Activated naive CD8-positive, alpha-beta T cell treated with anti-CD3 and anti-CD28 coated beads, Interleukin-2, amount 50 U/mL, for 24 hours (primary cell): ENCODE measurements around the gene NMRAL1.

ENCODE experiments used
- ATAC-seq: fragments of 150-1000 bp; cut with Tn5 transposase; one replicate; pipeline ENCODE4 v1.10.0; 2021
- DNase-seq: peaks from one replicate; pipeline ENCODE4 v3.0.0; 2021
- H3K27ac Mint-ChIP-seq: one replicate; pipeline ENCODE4 v1.8.0; 2021; ENCODE audit warnings: mild to moderate bottlenecking, mixed read lengths
- H3K27me3 Mint-ChIP-seq: one replicate; pipeline ENCODE4 v1.8.0; 2021; ENCODE audit warnings: mixed read lengths
- H3K36me3 Mint-ChIP-seq: one replicate; pipeline ENCODE4 v1.8.0; 2021; ENCODE audit warnings: low read depth, mixed read lengths
- H3K4me1 Mint-ChIP-seq: one replicate; pipeline ENCODE4 v1.8.0; 2021; ENCODE audit warnings: mixed read lengths
- H3K4me3 Mint-ChIP-seq: one replicate; pipeline ENCODE4 v1.8.0; 2021; ENCODE audit warnings: mild to moderate bottlenecking, moderate library complexity, mixed read lengths
- H3K9me3 Mint-ChIP-seq: one replicate; pipeline ENCODE4 v1.8.0; 2021; ENCODE audit warnings: mixed read lengths

The NMRAL1 gene

GRCh38 chr16:4474192-4474961 is at the start of gene NMRAL1:
Gene NMRAL1 (minus strand): TSS chr16:4474625. CDS start chr16:4474132, 493 bp downstream.
- ATAC-seq (peak; percentile 63), DNase-seq (peak; percentile 93)
- Mint-ChIP-seq H3K9me3 (no peaks in the 10 kb centered on the region), H3K36me3 (peaks cover 14% of the 10 kb centered on the region), H3K27ac (peak within 1 kb of the TSS; percentile 93), H3K4me3 (peak within 1 kb of the TSS; percentile 87), H3K4me1 (peaks cover 42% of the 10 kb centered on the region), H3K27me3 (no peaks in the 10 kb centered on the region)

DNA sequence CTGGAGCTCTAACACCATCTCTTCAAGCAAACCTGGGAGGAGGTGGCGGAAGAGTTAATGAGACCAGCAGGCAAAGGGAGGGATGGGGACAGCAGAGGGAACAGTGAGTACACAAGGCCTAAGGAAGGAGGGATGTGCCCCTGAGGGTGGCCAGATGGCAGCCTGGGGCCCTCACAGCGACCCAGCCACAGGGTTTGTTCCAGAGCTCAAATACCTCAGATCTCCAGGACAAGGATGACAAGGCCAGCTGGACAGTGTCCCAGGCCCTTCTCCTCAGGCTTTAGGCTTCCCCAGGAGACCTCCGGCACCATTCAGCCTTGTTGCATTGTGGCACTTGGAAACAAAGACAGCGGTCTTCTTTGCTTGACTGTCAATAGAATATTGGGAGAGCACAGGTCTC is 49.3 kb upstream of the NMRAL1 start:
- Mint-ChIP-seq H3K27ac (no peak overlapping the region), H3K36me3 (peaks cover 6% of the 10 kb centered on the region), H3K9me3 (no peaks in the 10 kb centered on the region), H3K4me3 (no peak overlapping the region), H3K27me3 (no peaks in the 10 kb centered on the region), H3K4me1 (peaks cover 28% of the 10 kb centered on the region)
- DNase-seq (no peak), ATAC-seq (no peak)

DNA sequence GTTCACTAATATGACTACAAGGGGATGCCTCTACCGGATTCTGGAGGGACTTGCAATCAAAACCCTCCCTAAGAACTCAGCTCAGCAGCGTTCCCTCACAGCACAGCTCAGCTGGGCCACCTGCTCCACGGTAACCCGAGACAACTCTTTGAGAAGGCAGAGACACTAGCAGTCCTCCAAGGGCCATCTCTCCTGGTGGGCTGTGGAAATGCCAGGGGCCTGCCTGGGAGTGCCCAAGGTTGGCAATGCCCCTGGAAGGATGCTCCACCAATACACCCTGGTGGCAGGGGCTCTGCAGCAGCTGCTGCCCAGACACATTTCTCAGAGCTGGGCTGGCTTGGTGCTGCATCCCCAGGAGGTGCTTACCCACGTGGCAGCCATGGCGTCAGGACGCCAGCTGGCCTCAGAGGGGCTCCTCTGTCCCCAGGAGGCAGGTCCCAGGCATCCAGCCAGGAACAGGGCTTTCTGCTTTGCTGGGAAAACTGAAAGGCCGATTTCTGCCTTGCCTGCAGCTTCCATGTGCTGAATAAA is 47.7 kb upstream of the NMRAL1 start:
- no peak overlapping the region for H3K4me3 Mint-ChIP-seq
- peaks cover 6% of the 10 kb centered on the region for H3K36me3 Mint-ChIP-seq
- H3K4me1 Mint-ChIP-seq: peaks cover 16% of the 10 kb centered on the region
- ATAC-seq (no peak), DNase-seq (no peak)
- H3K9me3 Mint-ChIP-seq: no peaks in the 10 kb centered on the region
- H3K27me3 Mint-ChIP-seq: no peaks in the 10 kb centered on the region
- H3K27ac Mint-ChIP-seq: no peak overlapping the region

DNA sequence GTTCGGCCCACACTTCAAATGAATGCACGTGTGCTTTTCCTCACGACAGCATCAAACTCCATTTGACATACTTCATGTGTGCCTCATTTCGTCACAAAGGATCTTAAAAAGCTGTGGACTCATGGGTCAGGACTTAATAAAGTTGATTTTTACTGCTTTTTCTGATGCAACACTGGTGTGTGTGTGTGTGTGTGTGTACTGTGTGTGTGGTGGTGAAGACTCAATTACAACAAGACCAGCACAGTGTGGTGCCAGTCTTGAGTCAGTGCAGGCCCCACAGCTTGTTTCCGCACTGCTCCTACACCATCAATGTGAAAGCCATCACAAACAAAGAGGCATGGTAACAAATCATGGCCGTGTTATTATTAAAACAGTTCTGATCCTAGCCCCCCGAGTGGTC is 46.5 kb upstream of the NMRAL1 start:
- H3K4me3 Mint-ChIP-seq: no peak overlapping the region
- H3K4me1 Mint-ChIP-seq: peaks cover 17% of the 10 kb centered on the region
- H3K36me3 Mint-ChIP-seq: peaks cover 6% of the 10 kb centered on the region
- H3K27ac Mint-ChIP-seq: no peak overlapping the region
- ATAC-seq: no peak
- no peaks in the 10 kb centered on the region for H3K27me3 Mint-ChIP-seq
- H3K9me3 Mint-ChIP-seq: no peaks in the 10 kb centered on the region
- no peak for DNase-seq

DNA sequence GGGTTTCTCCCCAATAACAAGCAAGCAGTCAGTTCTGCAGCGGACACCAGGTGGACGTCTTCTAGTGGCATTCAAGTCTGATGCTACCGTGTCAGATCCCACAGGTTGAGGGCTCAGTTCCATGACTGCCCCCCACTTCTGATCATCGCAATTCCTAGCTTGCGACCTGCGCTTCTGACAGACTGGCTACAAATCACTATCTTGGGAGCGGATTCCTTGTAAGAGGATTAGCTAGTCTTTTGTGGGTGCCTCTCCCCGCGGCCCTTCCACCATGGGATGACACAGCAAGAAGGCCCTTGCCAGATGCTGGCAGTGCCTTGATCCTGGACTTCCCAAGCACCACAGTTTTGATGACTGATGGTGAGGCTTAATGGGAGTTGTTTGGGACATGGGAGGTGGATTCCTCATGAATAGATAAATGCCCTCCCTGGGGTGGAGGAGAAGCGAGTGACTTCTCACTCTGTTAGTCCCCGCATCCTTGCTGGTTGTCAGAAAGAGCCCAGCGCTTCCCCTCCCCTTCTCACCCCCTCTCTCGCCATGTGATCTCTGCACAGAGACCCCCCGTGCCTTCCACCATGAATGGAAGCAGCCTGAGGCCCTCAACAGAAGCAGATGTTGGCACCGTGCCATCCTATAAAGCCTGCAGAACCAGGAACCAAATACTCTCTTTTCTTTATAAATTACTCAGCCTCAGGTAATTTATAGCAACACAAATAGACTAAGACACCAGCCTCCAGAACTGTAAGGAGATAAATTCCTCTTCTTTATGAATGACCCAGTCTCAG is 45.0 kb upstream of the NMRAL1 start:
- no peak for DNase-seq
- no peak overlapping the region for H3K4me3 Mint-ChIP-seq
- H3K36me3 Mint-ChIP-seq: peaks cover 8% of the 10 kb centered on the region
- no peaks in the 10 kb centered on the region for H3K27me3 Mint-ChIP-seq
- no peak overlapping the region for H3K27ac Mint-ChIP-seq
- H3K9me3 Mint-ChIP-seq: no peaks in the 10 kb centered on the region
- ATAC-seq: no peak
- H3K4me1 Mint-ChIP-seq: peaks cover 27% of the 10 kb centered on the region

DNA sequence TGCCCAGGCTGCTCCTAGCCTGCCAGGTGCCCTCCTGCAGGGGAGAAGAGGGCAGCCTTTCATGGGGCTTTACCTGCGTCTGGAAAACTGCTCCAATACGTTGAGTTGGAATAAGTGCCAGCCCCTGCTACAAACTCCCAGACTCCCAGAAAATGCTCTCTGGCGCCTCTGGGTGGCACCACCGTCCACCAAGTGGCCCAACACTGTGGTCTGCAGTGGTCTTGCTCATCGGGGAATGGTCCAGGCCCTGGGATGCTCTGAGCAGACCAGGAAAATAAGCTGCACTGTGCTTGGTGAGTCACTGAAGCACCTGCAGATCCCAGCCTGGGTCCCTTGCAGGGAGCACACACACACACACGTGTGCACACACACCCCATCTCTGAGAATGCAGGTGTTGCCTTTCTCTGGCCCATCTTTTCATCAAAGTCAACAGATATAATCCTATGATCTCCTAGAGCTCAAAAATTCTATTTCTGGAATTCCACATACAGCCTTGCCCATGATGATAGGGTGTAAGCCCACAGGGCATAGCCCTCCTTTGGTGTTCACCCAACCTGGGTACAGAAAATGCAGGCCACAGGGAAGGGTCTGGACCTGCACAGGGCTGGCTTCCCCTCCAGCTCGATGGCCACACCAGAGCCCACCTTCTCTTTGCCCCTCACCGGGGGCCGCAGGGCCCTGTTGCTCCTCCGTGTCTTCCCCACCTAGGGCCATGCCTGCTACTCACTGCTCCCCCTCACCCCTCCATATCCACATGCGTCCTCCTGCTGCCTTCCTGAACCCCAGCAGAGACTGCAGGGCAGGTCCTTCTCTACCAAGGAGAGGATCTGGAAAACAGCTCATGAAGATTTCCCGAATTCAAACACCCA is 43.6 kb upstream of the NMRAL1 start:
- peaks cover 5% of the 10 kb centered on the region for H3K36me3 Mint-ChIP-seq
- DNase-seq (no peak), ATAC-seq (no peak)
- H3K4me3 Mint-ChIP-seq: no peak overlapping the region
- peaks cover 38% of the 10 kb centered on the region for H3K4me1 Mint-ChIP-seq
- no peaks in the 10 kb centered on the region for H3K27me3 Mint-ChIP-seq
- H3K27ac Mint-ChIP-seq: no peak overlapping the region
- H3K9me3 Mint-ChIP-seq: no peaks in the 10 kb centered on the region

GRCh38 chr16:4515611-4516233 is 41.3 kb upstream of the NMRAL1 start:
- H3K4me1 Mint-ChIP-seq: peaks cover 49% of the 10 kb centered on the region

DNA sequence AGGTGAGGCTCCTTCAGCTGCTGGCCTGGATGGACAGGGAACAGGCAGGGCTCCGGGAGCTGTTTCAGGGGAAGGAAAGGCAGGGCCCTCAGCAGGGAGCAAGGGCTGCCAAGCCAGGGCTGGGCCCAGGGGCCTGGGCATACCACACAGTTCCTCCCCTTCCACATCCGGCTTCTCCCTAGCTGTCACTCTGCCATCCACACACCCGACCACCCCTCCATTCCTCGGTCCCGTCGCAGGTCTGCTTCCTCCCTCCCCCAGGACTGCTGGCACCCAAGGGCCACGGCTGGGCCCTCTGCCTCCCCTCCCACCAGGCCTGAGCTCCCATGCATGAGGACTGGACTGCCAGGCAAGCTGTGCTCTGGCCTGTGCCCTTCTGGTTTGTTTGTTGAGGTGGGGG is 40.2 kb upstream of the NMRAL1 start:
- H3K27ac Mint-ChIP-seq: peak overlapping the region; percentile 81
- H3K36me3 Mint-ChIP-seq: peaks cover 23% of the 10 kb centered on the region
- DNase-seq (no peak), ATAC-seq (no peak)
- peaks cover 50% of the 10 kb centered on the region for H3K4me1 Mint-ChIP-seq
- no peaks in the 10 kb centered on the region for H3K9me3 Mint-ChIP-seq
- peak overlapping the region; percentile 35 for H3K4me3 Mint-ChIP-seq
- H3K27me3 Mint-ChIP-seq: no peaks in the 10 kb centered on the region

More at GRCh38 chr16:4515611-4516233, 41.3 kb upstream of the NMRAL1 start:
- Mint-ChIP-seq H3K9me3 (no peaks in the 10 kb centered on the region), H3K36me3 (peaks cover 18% of the 10 kb centered on the region), H3K4me3 (peak overlapping the region; percentile 37), H3K27ac (peak overlapping the region; percentile 81), H3K27me3 (no peaks in the 10 kb centered on the region)
- peak; percentile 68 for ATAC-seq
- no peak for DNase-seq

DNA sequence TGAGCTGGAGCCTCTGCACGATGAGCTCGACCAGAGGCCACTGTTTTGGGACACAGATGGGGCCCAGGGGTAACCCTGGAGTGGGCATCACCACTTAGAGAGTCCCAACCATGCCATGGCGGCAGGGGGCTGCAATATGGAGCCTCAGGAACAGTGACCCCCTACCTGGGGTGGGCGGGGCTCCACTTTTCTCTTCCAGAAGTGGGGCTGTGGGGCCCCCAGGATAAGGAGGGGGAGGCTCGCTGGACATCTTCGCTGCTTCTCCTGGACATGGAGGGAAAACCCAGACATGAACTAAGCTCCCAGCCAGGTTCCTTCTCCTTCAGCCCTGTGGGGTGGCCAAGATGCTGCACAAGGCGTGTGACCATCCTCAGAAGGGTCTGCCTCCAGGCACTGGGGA is 39.5 kb upstream of the NMRAL1 start:
- ATAC-seq: no peak
- Mint-ChIP-seq H3K4me3 (no peak overlapping the region), H3K27ac (peak overlapping the region; percentile 70), H3K9me3 (no peaks in the 10 kb centered on the region), H3K4me1 (peaks cover 50% of the 10 kb centered on the region), H3K36me3 (peaks cover 24% of the 10 kb centered on the region), H3K27me3 (no peaks in the 10 kb centered on the region)
- DNase-seq: no peak

- H3K4me3 Mint-ChIP-seq: no peak overlapping the region
- ATAC-seq (no peak), DNase-seq (no peak)
- peaks cover 50% of the 10 kb centered on the region for H3K4me1 Mint-ChIP-seq
- peaks cover 24% of the 10 kb centered on the region for H3K36me3 Mint-ChIP-seq
- H3K27ac Mint-ChIP-seq: peak overlapping the region; percentile 70
- H3K27me3 Mint-ChIP-seq: no peaks in the 10 kb centered on the region
- H3K9me3 Mint-ChIP-seq: no peaks in the 10 kb centered on the region
Observed at GRCh38 chr16:4513086-4513860, 38.8 kb upstream of the NMRAL1 start.

GRCh38 chr16:4512473-4512872 is 38.0 kb upstream of the NMRAL1 start:
- Mint-ChIP-seq H3K27me3 (no peaks in the 10 kb centered on the region), H3K9me3 (no peaks in the 10 kb centered on the region), H3K4me3 (no peak overlapping the region), H3K36me3 (peaks cover 26% of the 10 kb centered on the region), H3K4me1 (peaks cover 50% of the 10 kb centered on the region), H3K27ac (peak overlapping the region; percentile 27)
- DNase-seq: no peak
- ATAC-seq: no peak

GRCh38 chr16:4511441-4512082 is 37.1 kb upstream of the NMRAL1 start:
- Mint-ChIP-seq H3K27me3 (no peaks in the 10 kb centered on the region), H3K4me3 (no peak overlapping the region), H3K4me1 (peaks cover 45% of the 10 kb centered on the region), H3K36me3 (peaks cover 31% of the 10 kb centered on the region), H3K27ac (no peak overlapping the region), H3K9me3 (no peaks in the 10 kb centered on the region)
- ATAC-seq: no peak
- no peak for DNase-seq
